ENCODE results near the gene ZNF827.

The ZNF827 gene

GRCh38 chr4:145720656-145721055 is 218.0 kb downstream of the ZNF827 start:
- H3K9me3 ChIP-seq (ENCODE audit: control insufficient read depth in 5 of 5, low read length in 5 of 5), result no peaks in the 10 kb centered on the region
- peak overlapping the region in 1 of 5 donors; percentile 52 for H3K9ac ChIP-seq (ENCODE audit: low read length in 5 of 5)
- no peaks in the 10 kb centered on the region for H3K27me3 ChIP-seq (ENCODE audit: control insufficient read depth in 5 of 5, insufficient read depth in 4 of 5, low read length in 5 of 5)
- H3K4me1 ChIP-seq (ENCODE audit: control insufficient read depth in 5 of 5, insufficient read depth in 5 of 5, low read length in 5 of 5), result peaks cover 3 to 26% (median 20%) of the 10 kb centered on the region in 5 donors
- no peak overlapping the region for H3K4me3 ChIP-seq (ENCODE audit: low read depth in 1 of 5, low read length in 5 of 5)
- H3K36me3 ChIP-seq (ENCODE audit: control insufficient read depth in 5 of 5, insufficient read depth in 5 of 5, low read length in 5 of 5), result no peaks in the 10 kb centered on the region
- H3K27ac ChIP-seq (ENCODE audit: low read depth, low read length), result no peak overlapping the region

DNA sequence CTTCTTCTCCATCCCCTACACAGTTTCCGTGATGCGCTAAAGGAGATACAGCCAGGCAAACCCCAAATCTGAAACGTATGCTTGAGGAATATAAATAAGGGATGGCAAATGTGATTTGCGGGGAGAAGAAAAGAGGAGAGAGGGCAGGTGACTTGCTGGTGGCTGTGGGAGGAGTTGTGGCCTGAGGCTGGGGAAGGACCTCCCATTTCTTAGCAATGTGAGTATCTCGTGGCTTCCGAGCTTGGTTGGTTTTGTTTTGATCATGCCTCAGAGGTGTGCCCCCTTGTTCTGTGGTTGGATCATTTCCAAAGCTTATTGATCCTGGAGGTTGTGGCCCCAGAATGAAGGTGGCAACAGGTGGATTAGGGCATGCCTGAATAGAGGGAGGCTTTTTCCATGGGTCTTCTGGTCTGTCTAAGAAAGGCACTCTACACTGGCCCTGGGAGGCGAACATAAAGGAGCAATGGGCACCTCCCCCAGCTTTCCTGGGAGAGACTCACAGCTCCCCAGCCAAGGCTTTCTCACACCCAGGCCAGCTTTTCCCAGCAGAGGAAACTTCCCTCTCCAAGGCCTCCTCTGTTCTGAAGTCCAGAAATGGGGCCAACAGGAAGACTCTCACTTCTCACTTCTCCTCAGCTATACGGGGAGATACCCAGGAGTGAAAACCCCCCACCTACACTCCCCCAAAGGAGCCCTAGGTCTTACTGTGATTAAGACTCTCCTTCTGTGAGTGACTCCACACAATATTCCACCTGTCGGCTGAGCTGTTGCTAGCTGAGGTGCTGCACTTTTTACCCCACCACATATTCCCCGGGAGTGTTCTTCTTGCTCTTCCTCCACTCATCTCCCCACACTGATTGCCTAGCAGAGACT is 218.6 kb downstream of the ZNF827 start:
- H3K27me3 ChIP-seq (ENCODE audit: control insufficient read depth in 5 of 5, insufficient read depth in 4 of 5, low read length in 5 of 5), result no peaks in the 10 kb centered on the region
- H3K27ac ChIP-seq (ENCODE audit: low read depth, low read length), result no peak overlapping the region
- H3K9me3 ChIP-seq (ENCODE audit: control insufficient read depth in 5 of 5, low read length in 5 of 5), result no peaks in the 10 kb centered on the region
- no peaks in the 10 kb centered on the region for H3K36me3 ChIP-seq (ENCODE audit: control insufficient read depth in 5 of 5, insufficient read depth in 5 of 5, low read length in 5 of 5)
- H3K4me1 ChIP-seq (ENCODE audit: control insufficient read depth in 5 of 5, insufficient read depth in 5 of 5, low read length in 5 of 5), result peaks cover 3 to 26% (median 20%) of the 10 kb centered on the region in 5 donors
- peak overlapping the region in 1 of 5 donors; percentile 52 for H3K9ac ChIP-seq (ENCODE audit: low read length in 5 of 5)
- H3K4me3 ChIP-seq (ENCODE audit: low read depth in 1 of 5, low read length in 5 of 5), result no peak overlapping the region

GRCh38 chr4:145716661-145717200 is 221.9 kb downstream of the ZNF827 start:
- H3K4me1 ChIP-seq (ENCODE audit: control insufficient read depth in 5 of 5, insufficient read depth in 5 of 5, low read length in 5 of 5), result peaks cover 3 to 24% (median 19%) of the 10 kb centered on the region in 5 donors
- no peaks in the 10 kb centered on the region for H3K27me3 ChIP-seq (ENCODE audit: control insufficient read depth in 5 of 5, insufficient read depth in 4 of 5, low read length in 5 of 5)
- H3K9me3 ChIP-seq (ENCODE audit: control insufficient read depth in 5 of 5, low read length in 5 of 5), result no peaks in the 10 kb centered on the region
- no peak overlapping the region for H3K4me3 ChIP-seq (ENCODE audit: low read depth in 1 of 5, low read length in 5 of 5)
- no peak overlapping the region for H3K9ac ChIP-seq (ENCODE audit: low read length in 5 of 5)
- H3K27ac ChIP-seq (ENCODE audit: low read depth, low read length), result no peak overlapping the region
- H3K36me3 ChIP-seq (ENCODE audit: control insufficient read depth in 5 of 5, insufficient read depth in 5 of 5, low read length in 5 of 5), result no peaks in the 10 kb centered on the region

- H3K27me3 ChIP-seq (ENCODE audit: control insufficient read depth in 5 of 5, insufficient read depth in 4 of 5, low read length in 5 of 5), result no peaks in the 10 kb centered on the region
- peaks cover 3 to 18% (median 14%) of the 10 kb centered on the region in 5 donors for H3K4me1 ChIP-seq (ENCODE audit: control insufficient read depth in 5 of 5, insufficient read depth in 5 of 5, low read length in 5 of 5)
- no peaks in the 10 kb centered on the region for H3K36me3 ChIP-seq (ENCODE audit: control insufficient read depth in 5 of 5, insufficient read depth in 5 of 5, low read length in 5 of 5)
- no peak overlapping the region for H3K27ac ChIP-seq (ENCODE audit: low read depth, low read length)
- peaks cover 0 to 2% (median 0%) of the 10 kb centered on the region in 5 donors for H3K9me3 ChIP-seq (ENCODE audit: control insufficient read depth in 5 of 5, low read length in 5 of 5)
- H3K4me3 ChIP-seq (ENCODE audit: low read depth in 1 of 5, low read length in 5 of 5), result no peak overlapping the region
- H3K9ac ChIP-seq (ENCODE audit: low read length in 5 of 5), result no peak overlapping the region
Observed at GRCh38 chr4:145716200-145716599, 222.4 kb downstream of the ZNF827 start.

- H3K27me3 ChIP-seq (ENCODE audit: control insufficient read depth in 5 of 5, insufficient read depth in 4 of 5, low read length in 5 of 5), result no peaks in the 10 kb centered on the region
- H3K4me1 ChIP-seq (ENCODE audit: control insufficient read depth in 5 of 5, insufficient read depth in 5 of 5, low read length in 5 of 5), result peaks cover 0 to 7% (median 0%) of the 10 kb centered on the region in 5 donors
- no peak overlapping the region for H3K27ac ChIP-seq (ENCODE audit: low read depth, low read length)
- H3K36me3 ChIP-seq (ENCODE audit: control insufficient read depth in 5 of 5, insufficient read depth in 5 of 5, low read length in 5 of 5), result no peaks in the 10 kb centered on the region
- H3K4me3 ChIP-seq (ENCODE audit: low read depth in 1 of 5, low read length in 5 of 5), result no peak overlapping the region
- H3K9me3 ChIP-seq (ENCODE audit: control insufficient read depth in 5 of 5, low read length in 5 of 5), result peaks cover 0 to 4% (median 0%) of the 10 kb centered on the region in 5 donors
- H3K9ac ChIP-seq (ENCODE audit: low read length in 5 of 5), result no peak overlapping the region
Observed at GRCh38 chr4:145709843-145710242, 228.8 kb downstream of the ZNF827 start.

- Histone ChIP-seq H3K36me3 (ENCODE audit: control insufficient read depth in 5 of 5, insufficient read depth in 5 of 5, low read length in 5 of 5) (no peaks in the 10 kb centered on the region), H3K9ac (ENCODE audit: low read length in 5 of 5) (no peak overlapping the region), H3K4me1 (ENCODE audit: control insufficient read depth in 5 of 5, insufficient read depth in 5 of 5, low read length in 5 of 5) (peaks cover 0 to 7% (median 0%) of the 10 kb centered on the region in 5 donors), H3K9me3 (ENCODE audit: control insufficient read depth in 5 of 5, low read length in 5 of 5) (peaks cover 0 to 4% (median 0%) of the 10 kb centered on the region in 5 donors), H3K4me3 (ENCODE audit: low read depth in 1 of 5, low read length in 5 of 5) (no peak overlapping the region), H3K27me3 (ENCODE audit: control insufficient read depth in 5 of 5, insufficient read depth in 4 of 5, low read length in 5 of 5) (no peaks in the 10 kb centered on the region), H3K27ac (ENCODE audit: low read depth, low read length) (no peak overlapping the region)
Observed at GRCh38 chr4:145709336-145709735, 229.3 kb downstream of the ZNF827 start.
